ENCODE data around the gene ZNF277. TPM values are rescaled to one million over a fixed set of nuclear protein-coding genes. Genes with fewer than 3 reads are reported as not detected.

ZNF277 gene
- total RNA-seq, 4 donors from 2014 or later = 28.4 to 45.4 (median 36.5) TPM

DNA sequence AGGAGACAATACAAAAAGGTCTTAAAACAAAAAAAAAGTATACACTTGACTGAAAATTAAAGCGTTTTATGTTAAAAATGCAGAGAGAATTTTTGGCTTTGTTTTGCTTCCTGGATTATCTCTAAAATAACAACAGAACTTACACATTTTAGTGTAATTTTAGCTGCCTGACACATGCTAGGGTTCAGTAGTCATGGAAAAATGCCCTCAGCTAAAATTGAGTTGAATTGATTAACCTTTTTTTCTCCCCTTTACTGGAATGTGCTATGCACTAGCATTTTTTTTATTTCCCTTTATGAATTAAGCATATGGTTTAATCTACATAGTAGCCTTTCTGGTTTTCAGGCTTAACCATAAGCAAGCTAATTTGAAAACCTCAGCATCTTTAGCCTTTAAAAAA, 89.9 kb downstream of the ZNF277 start:
- no peaks in the 10 kb centered on the region for H3K9me3 ChIP-seq
- H3K4me3 ChIP-seq (replicated peaks in 1 of 3) = no peak overlapping the region
- intact Hi-C loops (cut with DNase I) = no loop called here
- H3K4me1 ChIP-seq = peaks cover 0 to 6% of the 10 kb centered on the region in 2 donors
- no peak for TF ChIP-seq POLR2A (IDR thresholded peaks at IDR 0.05)
- TF ChIP-seq, protein P1, sequence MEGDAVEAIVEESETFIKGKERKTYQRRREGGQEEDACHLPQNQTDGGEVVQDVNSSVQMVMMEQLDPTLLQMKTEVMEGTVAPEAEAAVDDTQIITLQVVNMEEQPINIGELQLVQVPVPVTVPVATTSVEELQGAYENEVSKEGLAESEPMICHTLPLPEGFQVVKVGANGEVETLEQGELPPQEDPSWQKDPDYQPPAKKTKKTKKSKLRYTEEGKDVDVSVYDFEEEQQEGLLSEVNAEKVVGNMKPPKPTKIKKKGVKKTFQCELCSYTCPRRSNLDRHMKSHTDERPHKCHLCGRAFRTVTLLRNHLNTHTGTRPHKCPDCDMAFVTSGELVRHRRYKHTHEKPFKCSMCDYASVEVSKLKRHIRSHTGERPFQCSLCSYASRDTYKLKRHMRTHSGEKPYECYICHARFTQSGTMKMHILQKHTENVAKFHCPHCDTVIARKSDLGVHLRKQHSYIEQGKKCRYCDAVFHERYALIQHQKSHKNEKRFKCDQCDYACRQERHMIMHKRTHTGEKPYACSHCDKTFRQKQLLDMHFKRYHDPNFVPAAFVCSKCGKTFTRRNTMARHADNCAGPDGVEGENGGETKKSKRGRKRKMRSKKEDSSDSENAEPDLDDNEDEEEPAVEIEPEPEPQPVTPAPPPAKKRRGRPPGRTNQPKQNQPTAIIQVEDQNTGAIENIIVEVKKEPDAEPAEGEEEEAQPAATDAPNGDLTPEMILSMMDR (IDR thresholded peaks at IDR 0.05) = no peak
- 49 to 59% methylated on average over 1 of the region's 1 CpG for WGBS, 2 donors
- H3K27me3 ChIP-seq = no peaks in the 10 kb centered on the region
- H3K36me3 ChIP-seq = no peaks in the 10 kb centered on the region
- no peak for DNase-seq
- H3K27ac ChIP-seq = no peak overlapping the region

DNA sequence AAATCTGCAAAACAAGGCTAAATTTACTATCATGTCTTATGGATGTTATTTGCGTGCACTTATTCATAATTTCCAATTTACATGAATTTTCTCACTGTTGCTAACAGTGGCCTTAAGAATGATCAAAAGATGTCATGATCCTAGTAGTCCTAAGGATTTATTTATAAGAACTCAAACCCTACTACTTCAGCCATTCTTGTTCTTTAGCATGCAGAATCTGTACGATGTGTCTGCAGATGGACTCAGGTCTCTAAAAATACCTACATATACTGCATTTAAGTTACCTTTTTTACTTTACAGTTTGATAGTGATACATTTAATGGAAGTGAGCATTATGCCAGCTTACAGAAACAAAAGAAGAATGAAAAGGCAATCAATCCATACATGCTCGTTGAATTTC, 91.2 kb downstream of the ZNF277 start:
- Histone ChIP-seq H3K4me3 (replicated peaks in 1 of 3) (no peak overlapping the region), H3K27me3 (no peaks in the 10 kb centered on the region), H3K27ac (no peak overlapping the region), H3K36me3 (no peaks in the 10 kb centered on the region), H3K4me1 (peaks cover 0 to 6% of the 10 kb centered on the region in 2 donors), H3K9me3 (no peaks in the 10 kb centered on the region)
- no peak for DNase-seq
- intact Hi-C loops (cut with DNase I) = no loop called here
- TF ChIP-seq, protein P1 (IDR thresholded peaks at IDR 0.05) = no peak
- TF ChIP-seq POLR2A (IDR thresholded peaks at IDR 0.05) = no peak
- WGBS, 2 donors = 98 to 99% methylated on average over 3 of the region's 3 CpGs

DNA sequence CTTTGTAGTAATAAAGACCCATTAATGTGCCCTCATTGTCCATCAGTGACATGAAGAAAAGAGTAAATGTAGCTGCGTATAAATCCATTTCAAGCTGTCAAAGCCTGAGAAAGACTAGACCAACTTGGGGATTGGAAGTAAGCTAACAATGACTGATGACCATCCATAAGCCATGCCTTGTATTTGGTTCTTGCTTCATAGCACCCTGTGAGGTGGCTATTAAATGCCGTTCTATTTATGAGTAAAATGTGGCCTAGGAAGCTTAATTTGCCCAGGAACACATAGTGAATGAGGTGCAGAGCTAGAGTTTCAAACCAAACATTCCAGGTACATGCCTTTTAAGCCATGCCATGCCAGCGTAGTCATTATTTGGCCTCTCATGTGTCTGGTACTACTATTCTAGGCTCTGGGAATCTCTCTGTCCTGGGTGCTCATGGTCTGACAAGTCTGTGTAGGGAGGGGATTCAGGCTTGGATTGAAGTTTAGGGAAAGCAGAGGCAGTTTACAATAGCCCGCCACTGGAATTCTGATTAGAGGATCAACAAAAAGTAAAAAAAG, 92.1 kb downstream of the ZNF277 start:
- intact Hi-C loops (cut with DNase I) = no loop called here
- Histone ChIP-seq H3K4me3 (replicated peaks in 1 of 3) (no peak overlapping the region), H3K36me3 (no peaks in the 10 kb centered on the region), H3K9me3 (no peaks in the 10 kb centered on the region), H3K4me1 (peaks cover 0 to 6% of the 10 kb centered on the region in 2 donors), H3K27me3 (no peaks in the 10 kb centered on the region), H3K27ac (no peak overlapping the region)
- 74 to 86% methylated on average over 4 of the region's 4 CpGs for WGBS, 2 donors
- TF ChIP-seq, protein P1 (IDR thresholded peaks at IDR 0.05) = no peak
- no peak for TF ChIP-seq POLR2A (IDR thresholded peaks at IDR 0.05)
- no peak for DNase-seq

DNA sequence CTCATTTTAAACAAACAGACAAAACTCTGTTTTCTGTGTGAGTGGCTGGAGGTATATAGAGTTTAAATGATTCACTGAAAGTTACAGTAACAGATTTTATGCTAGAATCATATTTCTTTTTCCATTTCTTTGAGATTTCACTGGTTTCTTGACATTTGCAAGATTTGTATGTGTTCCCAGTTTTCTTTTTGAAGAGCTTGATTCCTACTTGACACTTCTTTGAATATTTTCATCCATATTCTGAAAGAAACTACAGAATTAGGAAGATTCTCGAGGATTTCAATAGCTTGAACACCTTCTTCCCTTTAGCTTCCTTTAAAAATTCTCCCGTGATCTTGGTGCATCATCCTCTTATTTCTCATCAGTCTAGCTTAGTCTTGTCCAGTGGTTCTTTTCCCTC, 93.6 kb downstream of the ZNF277 start:
- no peaks in the 10 kb centered on the region for H3K9me3 ChIP-seq
- no peak for TF ChIP-seq POLR2A (IDR thresholded peaks at IDR 0.05)
- TF ChIP-seq, protein P1 (IDR thresholded peaks at IDR 0.05) = no peak
- no peak for DNase-seq
- no peaks in the 10 kb centered on the region for H3K36me3 ChIP-seq
- H3K4me3 ChIP-seq (replicated peaks in 1 of 3) = no peak overlapping the region
- H3K27me3 ChIP-seq = no peaks in the 10 kb centered on the region
- H3K27ac ChIP-seq = no peak overlapping the region
- intact Hi-C loops (cut with DNase I) = no loop called here
- peaks cover 0 to 6% of the 10 kb centered on the region in 2 donors for H3K4me1 ChIP-seq
- WGBS, 2 donors = 97 to 98% methylated on average over 2 of the region's 2 CpGs

DNA sequence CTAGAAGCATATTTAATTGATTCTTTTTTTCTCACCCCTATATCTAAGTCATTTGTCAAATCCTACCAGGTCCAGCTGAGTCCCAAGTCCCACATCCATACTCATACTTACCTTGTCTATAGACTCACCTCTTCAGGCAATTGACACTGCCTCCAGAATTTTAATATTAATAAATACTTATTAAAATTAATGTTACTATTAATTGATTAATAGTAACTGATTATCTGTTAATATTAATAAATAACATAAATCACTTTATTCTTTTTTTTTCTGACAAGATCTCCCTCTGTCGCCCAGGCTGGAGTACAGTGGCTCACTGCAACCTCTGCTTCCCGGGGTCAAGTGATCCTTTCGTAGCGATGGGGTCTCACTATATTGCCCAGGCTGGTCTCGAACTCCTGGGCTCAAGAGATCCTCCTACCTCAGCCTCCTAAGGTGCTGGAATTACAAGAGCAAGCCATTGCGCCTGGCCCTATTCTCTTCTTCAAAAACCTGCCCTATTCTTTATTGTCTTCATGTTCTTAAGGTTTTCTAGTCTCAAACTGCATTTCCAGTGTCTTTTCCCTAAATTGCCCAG, 94.4 kb downstream of the ZNF277 start:
- TF ChIP-seq POLR2A (IDR thresholded peaks at IDR 0.05) = no peak
- TF ChIP-seq, protein P1 (IDR thresholded peaks at IDR 0.05) = no peak
- Histone ChIP-seq H3K4me1 (peaks cover 0 to 6% of the 10 kb centered on the region in 2 donors), H3K27me3 (no peaks in the 10 kb centered on the region), H3K9me3 (no peaks in the 10 kb centered on the region), H3K4me3 (replicated peaks in 1 of 3) (no peak overlapping the region), H3K36me3 (no peaks in the 10 kb centered on the region), H3K27ac (no peak overlapping the region)
- no peak for DNase-seq
- intact Hi-C loops (cut with DNase I) = no loop called here
- 97% methylated on average over 6 of the region's 6 CpGs for WGBS, 2 donors
